IMR-90 (cell line): ENCODE measurements around the gene HTT. TPM values are rescaled to one million over a fixed set of nuclear protein-coding genes. Genes with fewer than 3 reads are reported as not detected.

ENCODE experiments used
- ATAC-seq: fragments of 200-7000 bp; cut with Tn5 transposase; 2 replicates; pipeline ENCODE4 v1.9.1; 2020; ENCODE audit warnings: low read depth, mild to moderate bottlenecking, moderate library complexity
- BruUV-seq: library from RNA; stranded (reverse); fragments of 400-500 nt; replicated peaks from 2 replicates; lab custom pipeline; 2021; lab: Mats Ljungman, UMichigan
- CTCF ChIA-PET: fragments of 300-600 bp; formaldehyde crosslinking; extraction: SDS; loops from one replicate; lab custom pipeline; 2021; ENCODE audit warnings: antibody characterized with exemption; lab: Yijun Ruan, JAX
- POLR2A ChIA-PET: fragments of 300-600 bp; sonication (Branson Sonifier 250); formaldehyde crosslinking; loops from one replicate; lab custom pipeline; 2022; ENCODE audit warnings: antibody characterized with exemption; ENCODE audit not compliant: unreplicated experiment; lab: Charles Lee
- DNase-seq: peaks from one replicate; pipeline ENCODE4 v3.0.0; 2013
- H2AFZ ChIP-seq: replicated peaks from 2 replicates; pipeline ENCODE3; 2013; ENCODE audit warnings: low read length, mild to moderate bottlenecking; ENCODE audit not compliant: poor library complexity
- H2AK5ac ChIP-seq: 2 replicates; pipeline ENCODE4 v1.6.1; 2013; ENCODE audit warnings: low read depth, low read length, inconsistent platforms
- H2AK9ac ChIP-seq: replicated peaks from 2 replicates; pipeline ENCODE3; 2013; ENCODE audit warnings: mild to moderate bottlenecking, low read depth, low read length, moderate library complexity; ENCODE audit not compliant: poor library complexity
- H2BK120ac ChIP-seq: 2 replicates; pipeline ENCODE4 v1.6.1; 2013; ENCODE audit warnings: low read depth, low read length, inconsistent platforms
- H2BK15ac ChIP-seq: 3 replicates; pipeline ENCODE4 v1.6.1; 2013; ENCODE audit warnings: low read depth, low read length, inconsistent platforms
- H2BK20ac ChIP-seq: 2 replicates; pipeline ENCODE4 v1.6.1; 2013; ENCODE audit warnings: low read depth, mild to moderate bottlenecking, inconsistent platforms, low read length, moderate library complexity
- H2BK5ac ChIP-seq: 2 replicates; pipeline ENCODE4 v1.6.1; 2013; ENCODE audit warnings: mild to moderate bottlenecking, low read depth, low read length, inconsistent platforms; ENCODE audit not compliant: poor library complexity, severe bottlenecking
- H3K14ac ChIP-seq: replicated peaks from 2 replicates; pipeline ENCODE4 v1.6.1; 2013; ENCODE audit warnings: low read depth, low read length, inconsistent platforms
- H3K18ac ChIP-seq: 2 replicates; pipeline ENCODE4 v1.6.1; 2013; ENCODE audit warnings: low read depth, low read length, control low read depth
- H3K23ac ChIP-seq: 2 replicates; pipeline ENCODE4 v1.6.1; 2013; ENCODE audit warnings: low read depth, low read length, inconsistent platforms
- H3K27ac ChIP-seq: 2 replicates; pipeline ENCODE4 v1.5.1; 2013; ENCODE audit warnings: mild to moderate bottlenecking, control low read depth, low read length; ENCODE audit not compliant: insufficient read depth
- H3K27me3 ChIP-seq: 2 replicates; pipeline ENCODE4 v1.6.1; 2013; ENCODE audit warnings: low read length; ENCODE audit not compliant: control insufficient read depth, insufficient read depth
- H3K36me3 ChIP-seq: 2 replicates; pipeline ENCODE4 v1.6.1; 2013; ENCODE audit warnings: low read length, mixed read lengths; ENCODE audit not compliant: control insufficient read depth, insufficient read depth
- H3K4ac ChIP-seq: 2 replicates; pipeline ENCODE4 v1.6.1; 2013; ENCODE audit warnings: low read depth, low read length, inconsistent platforms
- H3K4me1 ChIP-seq: 2 replicates; pipeline ENCODE4 v1.6.1; 2013; ENCODE audit warnings: low read length, mixed read lengths; ENCODE audit not compliant: control insufficient read depth, insufficient read depth
- H3K4me2 ChIP-seq: 2 replicates; pipeline ENCODE4 v1.6.1; 2013; ENCODE audit warnings: low read depth, mild to moderate bottlenecking, control low read depth, low read length, moderate library complexity
- H3K4me3 ChIP-seq: 2 replicates; pipeline ENCODE4 v1.5.1; 2013; ENCODE audit warnings: low read depth, mild to moderate bottlenecking, control low read depth, low read length, moderate library complexity; ENCODE audit not compliant: insufficient read depth
- H3K56ac ChIP-seq: 2 replicates; pipeline ENCODE4 v1.6.1; 2013; ENCODE audit warnings: low read length, inconsistent platforms; ENCODE audit not compliant: insufficient read depth; ENCODE audit errors: extremely low read depth
- H3K79me1 ChIP-seq, 2 experiments: 2 replicates each; pipeline ENCODE4 v1.6.1; 2013; ENCODE audit warnings: low read length in 2 of 2, inconsistent platforms in 1 of 2, low read depth in 1 of 2
- H3K9ac ChIP-seq: 2 replicates; pipeline ENCODE4 v1.6.1; 2013; ENCODE audit warnings: low read depth, low read length, control low read depth
- H3K9me1 ChIP-seq: 2 replicates; pipeline ENCODE4 v1.6.1; 2013; ENCODE audit warnings: low read length, inconsistent platforms; ENCODE audit not compliant: insufficient read depth
- H3K9me3 ChIP-seq: 2 replicates; pipeline ENCODE4 v1.6.1; 2013; ENCODE audit warnings: low read length; ENCODE audit not compliant: control insufficient read depth, insufficient read depth
- H4K20me1 ChIP-seq: 2 replicates; pipeline ENCODE4 v1.6.1; 2013; ENCODE audit warnings: low read length, inconsistent platforms; ENCODE audit not compliant: insufficient read depth
- H4K5ac ChIP-seq: 2 replicates; pipeline ENCODE4 v1.6.1; 2013; ENCODE audit warnings: mild to moderate bottlenecking, low read depth, low read length, control low read depth
- H4K8ac ChIP-seq, 2 experiments: 2 replicates each; pipeline ENCODE4 v1.6.1; 2013; ENCODE audit warnings: low read depth in 2 of 2, low read length in 2 of 2, control low read depth in 1 of 2, inconsistent platforms in 1 of 2
- H4K91ac ChIP-seq: 2 replicates; pipeline ENCODE4 v1.6.1; 2013; ENCODE audit warnings: low read depth, low read length, inconsistent platforms; ENCODE audit not compliant: insufficient read depth
- BHLHE40 ChIP-seq: fragments of 150-350 bp; IDR thresholded peaks from 2 replicates; pipeline ENCODE4 v1.6.1; 2016; ENCODE audit warnings: mild to moderate bottlenecking, low read depth, low read length
- CEBPB ChIP-seq: IDR thresholded peaks from 2 replicates; pipeline ENCODE4 v1.6.1; 2012; ENCODE audit warnings: low read depth, low read length, improper control_type of control experiment
- CHD1 ChIP-seq: IDR thresholded peaks from 2 replicates; pipeline ENCODE4 v1.6.1; 2012; ENCODE audit warnings: low read depth, low read length, improper control_type of control experiment
- FOS ChIP-seq: fragments of 150-350 bp; IDR thresholded peaks from 2 replicates; pipeline ENCODE4 v1.6.1; 2016; ENCODE audit warnings: low read depth, low read length
- MAZ ChIP-seq: IDR thresholded peaks from 2 replicates; pipeline ENCODE4 v1.6.1; 2012; ENCODE audit warnings: low read depth, mild to moderate bottlenecking, low read length, improper control_type of control experiment, moderate library complexity, borderline replicate concordance
- NFE2L2 ChIP-seq: fragments of 150-350 bp; IDR thresholded peaks from 2 replicates; pipeline ENCODE4 v1.6.1; 2016; ENCODE audit warnings: low read depth, mild to moderate bottlenecking, low read length
- POLR2A ChIP-seq: IDR thresholded peaks from 2 replicates; pipeline ENCODE4 v1.6.1; 2012; ENCODE audit warnings: mild to moderate bottlenecking, low read depth, low read length
- RAD21 ChIP-seq: IDR thresholded peaks from 2 replicates; pipeline ENCODE4 v1.6.1; 2012; ENCODE audit warnings: low read length, improper control_type of control experiment
- RCOR1 ChIP-seq: IDR thresholded peaks from 2 replicates; pipeline ENCODE4 v1.6.1; 2012; ENCODE audit warnings: mild to moderate bottlenecking, low read length, improper control_type of control experiment; ENCODE audit not compliant: insufficient replicate concordance
- SMC3 ChIP-seq: fragments of 150-350 bp; IDR thresholded peaks from 2 replicates; pipeline ENCODE4 v1.6.1; 2016; ENCODE audit warnings: low read depth, mild to moderate bottlenecking, antibody characterized with exemption, low read length, moderate library complexity
- WGBS, 2 experiments: methylation state at CpG; one replicate each; pipeline versions ENCODE4 v1.1.5 to v1.1.7; 2013; ENCODE audit warnings: missing lambda C conversion rate in 2 of 2; ENCODE audit not compliant: insufficient read length in 1 of 2; ENCODE audit errors: extremely low coverage in 2 of 2; 5-methylcytosine and 5-hydroxymethylcytosine counted together
- dilution Hi-C: fragments of 300-500 bp; cut with HindIII; formaldehyde crosslinking; loops from one replicate; pipeline ENCODE4 v1.14.3; 2018; ENCODE audit warnings: low sequenced_read_pairs; ENCODE audit not compliant: unreplicated experiment
- in situ Hi-C: fragments of 300-500 bp; cut with MboI; formaldehyde crosslinking; loops from 3 replicates; pipeline ENCODE4 v1.14.3; 2019; ENCODE audit warnings: low sequenced_read_pairs, inconsistent platforms, mixed read lengths
- intact Hi-C: fragments of 100-400 bp; cut with micrococcal nuclease; formaldehyde crosslinking; loops from 2 replicates; pipeline ENCODE4 v1.10.0; 2022
- polyA plus RNA-seq, 3 experiments: library from polyadenylated mRNA; depleted of rRNA; stranded (reverse); fragments of >200 nt; gene quantifications; 2 replicates each; pipeline ENCODE4 v1.2.3, GENCODE V29; 2012; ENCODE audit warnings: low replicate concordance in 1 of 3
- total RNA-seq: library from RNA; depleted of rRNA; stranded (reverse); fragments of >200 nt; gene quantifications from 2 replicates; pipeline ENCODE4 v1.2.3, GENCODE V29; 2012
- TF ChIP-seq, protein P1 (sequence below): fragments of 150-350 bp; IDR thresholded peaks from 2 replicates; pipeline ENCODE4 v1.6.1; 2017; ENCODE audit warnings: mild to moderate bottlenecking, antibody characterized with exemption, low read length, low read depth
- TF ChIP-seq, protein P2 (sequence below): conservative IDR thresholded peaks from 2 replicates; pipeline ENCODE4 v1.5.1; 2012; ENCODE audit warnings: mild to moderate bottlenecking, low read depth, low read length, improper control_type of control experiment

HTT gene
- total and polyA plus RNA-seq, 2 of the 4 experiments (the other 2 are of a cell fraction) = 11.6 to 14.3 TPM

DNA sequence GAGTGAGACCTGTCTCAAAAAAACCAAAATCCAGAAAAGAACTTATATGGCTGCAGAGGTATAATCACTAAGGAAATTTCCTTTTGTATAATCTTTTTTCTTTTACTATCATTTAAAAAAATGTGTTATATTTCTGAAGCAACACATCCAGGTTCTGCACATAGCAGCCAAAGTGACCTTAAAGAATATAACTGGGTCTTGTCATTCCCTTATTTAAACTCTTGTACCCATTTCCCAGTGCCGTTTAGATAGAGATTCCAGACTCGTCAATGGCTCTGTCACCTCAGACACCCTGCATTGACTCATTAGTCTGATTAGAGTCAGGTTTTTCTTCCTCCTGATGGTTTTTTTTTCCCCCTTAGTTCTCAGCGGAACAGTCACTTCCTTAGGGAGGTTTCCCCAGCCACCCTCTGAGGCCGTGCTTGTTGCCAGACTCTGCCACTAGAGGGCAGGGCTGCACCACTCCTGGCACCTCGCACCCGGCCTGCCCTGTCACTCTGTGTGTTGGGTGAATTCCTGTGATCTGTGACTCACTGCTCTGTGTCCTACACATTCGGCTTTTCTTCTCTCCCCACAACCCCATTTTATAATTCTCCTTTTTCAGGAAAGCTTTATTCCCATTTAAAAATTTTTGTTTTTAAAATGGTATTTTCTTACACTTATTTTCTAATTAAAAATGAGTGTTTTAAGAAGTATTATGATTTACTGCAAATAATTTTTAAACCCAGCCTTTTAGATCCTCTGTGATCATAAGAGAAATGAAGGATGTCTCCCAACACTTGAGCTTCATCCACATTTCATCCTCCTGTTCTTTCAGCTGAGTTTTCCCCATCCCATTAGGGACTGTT is 32.1 kb downstream of the HTT start:
- Histone ChIP-seq H3K4ac (peak overlapping the region; percentile 73; the same call in 1 of the 2 replicates), H2AK9ac (peak overlapping the region; percentile 76), H3K9me1 (peaks cover 5% of the 10 kb centered on the region; the same call in 1 of the 2 replicates), H2AK5ac (0 out of 2 replicates have a peak overlapping the region, but pooled peaks have one; percentile 29), H3K9ac (no peak overlapping the region), H2BK15ac (no peak overlapping the region), H2BK5ac (peak overlapping the region; percentile 8), H3K36me3 (peaks cover 20% of the 10 kb centered on the region), H3K56ac (no peak overlapping the region), H4K8ac (no peak overlapping the region), H3K4me2 (no peak overlapping the region), H3K27ac (no peak overlapping the region), H3K27me3 (no peaks in the 10 kb centered on the region), H3K9me3 (no peaks in the 10 kb centered on the region), H3K79me1 (peaks cover 8 to 36% of the 10 kb centered on the region in 2 experiments), H3K23ac (peak overlapping the region; percentile 55; the same call in 1 of the 2 replicates), H4K91ac (peak overlapping the region; percentile 33; the same call in 1 of the 2 replicates), H2BK120ac (peak overlapping the region; percentile 60), H3K4me3 (no peak overlapping the region), H3K4me1 (peaks cover 10% of the 10 kb centered on the region), H3K18ac (no peak overlapping the region), H2BK20ac (peak overlapping the region; percentile 50; the same call in 1 of the 2 replicates), H2AFZ (peak overlapping the region; percentile 78), H4K5ac (no peak overlapping the region), H4K20me1 (peaks cover 9% of the 10 kb centered on the region), H3K14ac (peak overlapping the region; percentile 78)
- in situ Hi-C loops = no loop called here
- ChIA-PET POLR2A (no interaction called here), CTCF (interaction anchor here (0.6 to 1.8 kb wide), 10 partner anchors 10 to 240 kb away, joined by 3 to 15 read pairs (median 4); no protein-coding TSS in a partner anchor)
- DNase-seq (peak; percentile 89), ATAC-seq (peak; percentile 98)
- no TSS peak for BruUV-seq
- TF ChIP-seq POLR2A = peak; percentile 61; the same call in 1 of the 2 replicates
- TF ChIP-seq RCOR1 = no peak
- TF ChIP-seq SMC3 = peak; percentile 95
- TF ChIP-seq NFE2L2 = peak; percentile 58
- peak; percentile 100 for TF ChIP-seq RAD21
- no peak for TF ChIP-seq CEBPB
- TF ChIP-seq, protein P1, sequence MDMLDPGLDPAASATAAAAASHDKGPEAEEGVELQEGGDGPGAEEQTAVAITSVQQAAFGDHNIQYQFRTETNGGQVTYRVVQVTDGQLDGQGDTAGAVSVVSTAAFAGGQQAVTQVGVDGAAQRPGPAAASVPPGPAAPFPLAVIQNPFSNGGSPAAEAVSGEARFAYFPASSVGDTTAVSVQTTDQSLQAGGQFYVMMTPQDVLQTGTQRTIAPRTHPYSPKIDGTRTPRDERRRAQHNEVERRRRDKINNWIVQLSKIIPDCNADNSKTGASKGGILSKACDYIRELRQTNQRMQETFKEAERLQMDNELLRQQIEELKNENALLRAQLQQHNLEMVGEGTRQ = no peak
- peak; percentile 50 for TF ChIP-seq BHLHE40
- TF ChIP-seq CHD1 = no peak
- peak; percentile 81 for TF ChIP-seq FOS
- TF ChIP-seq MAZ = peak; percentile 63; the same call in 1 of the 2 replicates
- TF ChIP-seq, protein P2, sequence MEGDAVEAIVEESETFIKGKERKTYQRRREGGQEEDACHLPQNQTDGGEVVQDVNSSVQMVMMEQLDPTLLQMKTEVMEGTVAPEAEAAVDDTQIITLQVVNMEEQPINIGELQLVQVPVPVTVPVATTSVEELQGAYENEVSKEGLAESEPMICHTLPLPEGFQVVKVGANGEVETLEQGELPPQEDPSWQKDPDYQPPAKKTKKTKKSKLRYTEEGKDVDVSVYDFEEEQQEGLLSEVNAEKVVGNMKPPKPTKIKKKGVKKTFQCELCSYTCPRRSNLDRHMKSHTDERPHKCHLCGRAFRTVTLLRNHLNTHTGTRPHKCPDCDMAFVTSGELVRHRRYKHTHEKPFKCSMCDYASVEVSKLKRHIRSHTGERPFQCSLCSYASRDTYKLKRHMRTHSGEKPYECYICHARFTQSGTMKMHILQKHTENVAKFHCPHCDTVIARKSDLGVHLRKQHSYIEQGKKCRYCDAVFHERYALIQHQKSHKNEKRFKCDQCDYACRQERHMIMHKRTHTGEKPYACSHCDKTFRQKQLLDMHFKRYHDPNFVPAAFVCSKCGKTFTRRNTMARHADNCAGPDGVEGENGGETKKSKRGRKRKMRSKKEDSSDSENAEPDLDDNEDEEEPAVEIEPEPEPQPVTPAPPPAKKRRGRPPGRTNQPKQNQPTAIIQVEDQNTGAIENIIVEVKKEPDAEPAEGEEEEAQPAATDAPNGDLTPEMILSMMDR = peak; percentile 99
- dilution Hi-C loops = no loop called here
- no CpG with 5 or more reads among the region's 7 CpGs for WGBS, 2 experiments
- intact Hi-C loops = loop anchor here (1.0 to 5.0 kb wide), 4 partner anchors 16 to 376 kb away; partner anchors contain the start of gene HGFAC
